Measurements from ENCODE around the gene CHN2. TPM values are rescaled to one million over a fixed set of nuclear protein-coding genes. Genes with fewer than 3 reads are reported as not detected.
"Not testable (repeated sequence)": the region's sequence is repeated elsewhere in the genome, so short reads cannot be mapped to it uniquely, and the experiment has no call there.

CHN2 gene
- total RNA-seq, 1 donor from 2014 or later: 0.50 TPM

GRCh38 chr7:29208410-29209250 is 14.1 kb downstream of the CHN2 start:
- no peaks in the 10 kb centered on the region for H3K9me3 Mint-ChIP-seq (ENCODE audit: low read depth)
- H3K27me3 Mint-ChIP-seq (ENCODE audit: low read depth): no peaks in the 10 kb centered on the region
- H3K4me1 Mint-ChIP-seq (ENCODE audit: low read depth): no peaks in the 10 kb centered on the region
- H3K36me3 Mint-ChIP-seq (ENCODE audit: low read depth): no peaks in the 10 kb centered on the region
- H3K4me3 Mint-ChIP-seq (ENCODE audit: unreplicated experiment): no peak overlapping the region
- no peak for TF ChIP-seq CTCF (IDR thresholded peaks at IDR 0.05)
- DNase-seq (ENCODE audit: low spot score): no peak
- H3K27ac Mint-ChIP-seq (ENCODE audit: unreplicated experiment): no peak overlapping the region

- no peaks in the 10 kb centered on the region for H3K36me3 Mint-ChIP-seq (ENCODE audit: low read depth)
- H3K27ac Mint-ChIP-seq (ENCODE audit: unreplicated experiment): no peak overlapping the region
- no peak for DNase-seq (ENCODE audit: low spot score)
- no peaks in the 10 kb centered on the region for H3K4me1 Mint-ChIP-seq (ENCODE audit: low read depth)
- H3K4me3 Mint-ChIP-seq (ENCODE audit: unreplicated experiment): no peak overlapping the region
- H3K27me3 Mint-ChIP-seq (ENCODE audit: low read depth): no peaks in the 10 kb centered on the region
- H3K9me3 Mint-ChIP-seq (ENCODE audit: low read depth): no peaks in the 10 kb centered on the region
- no peak for TF ChIP-seq CTCF (IDR thresholded peaks at IDR 0.05)
These were observed 15.2 kb downstream of the CHN2 start for GRCh38 chr7:29209745-29210144.

- not testable (repeated sequence) for H3K27me3 Mint-ChIP-seq (ENCODE audit: low read depth); DNase-seq (ENCODE audit: low spot score); H3K4me3 Mint-ChIP-seq (ENCODE audit: unreplicated experiment); H3K9me3 Mint-ChIP-seq (ENCODE audit: low read depth); H3K36me3 Mint-ChIP-seq (ENCODE audit: low read depth); H3K4me1 Mint-ChIP-seq (ENCODE audit: low read depth); H3K27ac Mint-ChIP-seq (ENCODE audit: unreplicated experiment)
These were observed 18.2 kb downstream of the CHN2 start for GRCh38 chr7:29212736-29213135.

- no peak overlapping the region for H3K4me3 Mint-ChIP-seq (ENCODE audit: unreplicated experiment)
- H3K36me3 Mint-ChIP-seq (ENCODE audit: low read depth): no peaks in the 10 kb centered on the region
- no peaks in the 10 kb centered on the region for H3K4me1 Mint-ChIP-seq (ENCODE audit: low read depth)
- H3K9me3 Mint-ChIP-seq (ENCODE audit: low read depth): no peaks in the 10 kb centered on the region
- no peak for TF ChIP-seq CTCF (IDR thresholded peaks at IDR 0.05)
- DNase-seq (ENCODE audit: low spot score): no peak
- H3K27ac Mint-ChIP-seq (ENCODE audit: unreplicated experiment): no peak overlapping the region
- no peaks in the 10 kb centered on the region for H3K27me3 Mint-ChIP-seq (ENCODE audit: low read depth)
These were observed 19.5 kb downstream of the CHN2 start for GRCh38 chr7:29214056-29214455.

GRCh38 chr7:29214816-29215215 is 20.2 kb downstream of the CHN2 start:
- Mint-ChIP-seq H3K4me3 (ENCODE audit: unreplicated experiment) (no peak overlapping the region), H3K27me3 (ENCODE audit: low read depth) (no peaks in the 10 kb centered on the region), H3K9me3 (ENCODE audit: low read depth) (no peaks in the 10 kb centered on the region), H3K27ac (ENCODE audit: unreplicated experiment) (no peak overlapping the region), H3K4me1 (ENCODE audit: low read depth) (no peaks in the 10 kb centered on the region), H3K36me3 (ENCODE audit: low read depth) (no peaks in the 10 kb centered on the region)
- TF ChIP-seq CTCF (IDR thresholded peaks at IDR 0.05): no peak
- DNase-seq (ENCODE audit: low spot score): no peak

GRCh38 chr7:29216128-29216527 is 21.6 kb downstream of the CHN2 start:
- no peak overlapping the region for H3K27ac Mint-ChIP-seq (ENCODE audit: unreplicated experiment)
- H3K4me3 Mint-ChIP-seq (ENCODE audit: unreplicated experiment): no peak overlapping the region
- DNase-seq (ENCODE audit: low spot score): no peak
- H3K4me1 Mint-ChIP-seq (ENCODE audit: low read depth): no peaks in the 10 kb centered on the region
- no peak for TF ChIP-seq CTCF (IDR thresholded peaks at IDR 0.05)
- peaks cover 6% of the 10 kb centered on the region for H3K9me3 Mint-ChIP-seq (ENCODE audit: low read depth)
- no peaks in the 10 kb centered on the region for H3K36me3 Mint-ChIP-seq (ENCODE audit: low read depth)
- no peaks in the 10 kb centered on the region for H3K27me3 Mint-ChIP-seq (ENCODE audit: low read depth)
